Skeletal muscle cell (primary cell): ENCODE results near the gene IDUA.
"Not testable (repeated sequence)": the region's sequence is repeated elsewhere in the genome, so short reads cannot be mapped to it uniquely, and the experiment has no call there.

ENCODE experiments used
- DNase-seq: peaks from one replicate; pipeline ENCODE4 v3.0.0-alpha.2; 2010; ENCODE audit warnings: low read depth
- H3K4me3 ChIP-seq: 2 replicates; pipeline ENCODE4 v1.5.1; 2011; ENCODE audit warnings: low read depth, mild to moderate bottlenecking, control low read depth, low read length, moderate library complexity

The IDUA gene

DNA sequence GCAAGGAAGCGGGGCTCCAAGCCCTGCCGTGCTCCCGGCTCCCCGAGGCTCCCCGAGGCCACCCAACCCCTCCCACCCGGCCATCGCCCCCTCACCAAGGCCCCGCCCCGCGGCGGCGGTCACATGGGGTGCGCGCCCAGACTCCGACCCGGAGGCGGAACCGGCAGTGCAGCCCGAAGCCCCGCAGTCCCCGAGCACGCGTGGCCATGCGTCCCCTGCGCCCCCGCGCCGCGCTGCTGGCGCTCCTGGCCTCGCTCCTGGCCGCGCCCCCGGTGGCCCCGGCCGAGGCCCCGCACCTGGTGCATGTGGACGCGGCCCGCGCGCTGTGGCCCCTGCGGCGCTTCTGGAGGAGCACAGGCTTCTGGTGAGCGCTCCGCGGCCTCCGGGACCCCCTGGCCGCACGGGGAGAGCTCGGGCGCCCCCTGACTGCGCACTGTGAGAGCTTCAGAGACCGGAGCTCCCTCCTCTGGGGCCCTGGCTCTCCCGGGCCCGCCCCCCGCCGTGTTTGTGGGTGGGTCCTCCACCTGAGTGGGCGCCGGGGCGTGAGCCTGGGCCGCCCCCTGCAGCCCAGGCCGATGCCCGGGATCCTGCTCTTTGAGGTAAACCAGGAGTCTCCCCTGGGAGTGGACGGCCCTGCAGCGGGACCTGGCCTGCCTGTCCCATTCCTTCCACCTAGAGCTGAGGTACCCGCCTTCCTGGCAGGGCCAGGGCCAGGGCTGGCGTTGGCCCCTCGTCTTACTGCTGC lies at the start of gene IDUA:
IDUA (plus strand) TSS at position 166 of the 745 bp plus-strand sequence; CDS start at position 207, 41 bp downstream.
- H3K4me3 ChIP-seq: peak within 1 kb of the TSS; percentile 68
- no peak for DNase-seq

GRCh38 chr4:939508-939907 lies 47.3 kb upstream of the IDUA start:
- not testable (repeated sequence) for DNase-seq, H3K4me3 ChIP-seq

DNA sequence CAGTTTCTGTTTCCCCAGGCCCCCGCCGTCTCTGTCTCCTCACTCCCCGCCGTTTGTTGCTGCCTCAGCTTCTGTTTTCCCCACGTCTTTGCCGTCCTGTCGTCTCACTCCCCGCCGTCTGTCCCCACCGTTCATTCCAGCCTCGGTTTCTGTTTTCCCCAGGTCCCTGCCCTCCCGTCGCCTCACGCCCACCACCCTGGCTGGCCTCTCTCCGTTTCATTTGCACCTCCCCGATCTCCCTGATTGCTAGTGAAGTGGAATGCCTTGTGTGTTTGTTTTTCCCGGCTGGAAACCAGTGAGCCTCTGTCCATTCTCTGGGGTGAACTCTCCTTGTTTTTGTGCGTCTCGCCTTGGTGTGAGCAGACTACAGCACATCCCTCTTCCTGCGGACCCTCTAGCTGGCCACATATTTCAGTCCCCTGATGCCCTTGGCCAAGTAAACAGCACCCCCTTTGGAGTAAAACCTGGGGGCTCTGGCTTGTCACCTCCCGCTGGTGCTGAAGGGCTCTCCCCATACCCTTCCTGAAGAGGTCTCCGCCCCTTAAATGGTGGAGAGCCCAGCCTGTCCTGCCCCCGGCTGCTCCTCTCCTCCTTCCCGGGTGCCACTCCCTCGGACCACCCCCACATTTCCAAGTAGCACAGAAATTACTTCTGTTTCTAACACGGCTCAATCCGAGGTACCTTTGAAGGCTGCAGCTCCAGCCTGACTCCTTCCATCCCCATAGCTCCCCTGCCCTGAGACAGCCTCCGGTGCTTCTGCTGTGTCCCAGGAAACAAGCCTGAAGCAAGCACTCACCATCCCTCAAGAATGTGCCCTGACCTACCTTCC lies 41.4 kb upstream of the IDUA start:
- DNase-seq: no peak
- H3K4me3 ChIP-seq: no peak overlapping the region

GRCh38 chr4:946103-946450 lies 40.8 kb upstream of the IDUA start:
- no peak for DNase-seq
- H3K4me3 ChIP-seq: no peak overlapping the region

DNA sequence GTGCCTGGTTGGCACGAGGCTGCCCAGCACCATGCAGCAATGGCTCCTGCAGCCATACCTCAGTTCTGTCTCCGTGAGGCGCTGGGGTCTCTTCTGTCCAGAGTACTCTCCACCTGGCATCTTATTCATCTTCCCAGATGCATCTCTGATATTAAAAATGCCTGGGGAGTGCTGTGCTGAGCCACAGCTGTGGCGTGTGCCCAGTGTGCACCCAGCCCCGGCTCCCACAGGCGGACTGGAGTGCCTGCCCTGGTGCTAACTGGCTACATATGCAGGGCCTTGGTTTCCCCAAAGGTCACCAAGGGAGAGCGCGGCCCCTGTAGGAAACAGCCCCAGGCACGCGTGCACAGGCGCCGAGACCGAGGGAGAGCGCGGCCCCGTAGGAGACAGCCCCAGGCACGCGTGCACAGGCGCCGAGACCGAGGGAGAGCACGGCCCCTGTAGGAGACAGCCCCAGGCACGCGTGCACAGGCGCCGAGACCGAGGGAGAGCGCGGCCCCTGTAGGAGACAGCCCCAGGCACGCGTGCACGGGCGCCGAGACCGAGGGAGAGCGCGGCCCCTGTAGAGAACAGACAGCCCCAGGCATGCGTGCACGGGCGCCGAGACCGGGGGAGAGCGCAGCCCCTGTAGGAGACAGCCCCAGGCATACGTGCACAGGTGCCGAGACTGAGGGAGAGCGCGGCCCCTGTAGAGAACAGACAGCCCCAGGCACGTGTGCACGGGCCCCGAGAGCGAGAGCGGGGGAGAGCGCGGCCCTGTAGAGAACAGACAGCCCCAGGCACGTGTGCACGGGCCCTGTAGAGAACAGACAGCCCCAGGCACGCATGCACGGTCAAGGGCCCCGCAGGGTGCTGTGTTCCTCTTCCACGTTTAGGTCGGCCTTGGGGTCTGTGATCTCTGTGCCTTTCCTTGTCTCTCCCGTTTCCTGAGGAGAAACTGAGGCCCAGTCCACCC lies 40.0 kb upstream of the IDUA start:
- DNase-seq: no peak
- H3K4me3 ChIP-seq: no peak overlapping the region

DNA sequence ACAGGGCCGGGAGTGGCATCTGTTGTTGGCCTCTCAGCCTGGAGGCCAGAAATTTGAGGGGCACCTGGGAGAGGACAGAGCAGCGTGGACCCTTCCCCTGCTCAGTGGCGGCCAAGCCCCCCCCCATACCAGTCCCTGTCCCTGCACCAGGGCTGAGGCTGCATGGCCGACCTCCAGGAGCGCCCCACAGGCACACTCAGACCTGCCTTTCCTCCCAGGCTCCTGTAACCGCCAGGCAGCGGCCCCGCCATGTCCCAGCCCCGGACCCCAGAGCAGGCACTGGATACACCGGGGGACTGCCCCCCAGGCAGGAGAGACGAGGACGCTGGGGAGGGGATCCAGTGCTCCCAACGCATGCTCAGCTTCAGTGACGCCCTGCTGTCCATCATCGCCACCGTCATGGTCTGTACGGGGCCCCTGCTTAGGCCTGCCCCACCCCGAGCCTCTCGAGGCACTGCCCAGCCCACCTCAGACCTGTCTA lies 39.3 kb upstream of the IDUA start:
- no peak overlapping the region for H3K4me3 ChIP-seq

DNA sequence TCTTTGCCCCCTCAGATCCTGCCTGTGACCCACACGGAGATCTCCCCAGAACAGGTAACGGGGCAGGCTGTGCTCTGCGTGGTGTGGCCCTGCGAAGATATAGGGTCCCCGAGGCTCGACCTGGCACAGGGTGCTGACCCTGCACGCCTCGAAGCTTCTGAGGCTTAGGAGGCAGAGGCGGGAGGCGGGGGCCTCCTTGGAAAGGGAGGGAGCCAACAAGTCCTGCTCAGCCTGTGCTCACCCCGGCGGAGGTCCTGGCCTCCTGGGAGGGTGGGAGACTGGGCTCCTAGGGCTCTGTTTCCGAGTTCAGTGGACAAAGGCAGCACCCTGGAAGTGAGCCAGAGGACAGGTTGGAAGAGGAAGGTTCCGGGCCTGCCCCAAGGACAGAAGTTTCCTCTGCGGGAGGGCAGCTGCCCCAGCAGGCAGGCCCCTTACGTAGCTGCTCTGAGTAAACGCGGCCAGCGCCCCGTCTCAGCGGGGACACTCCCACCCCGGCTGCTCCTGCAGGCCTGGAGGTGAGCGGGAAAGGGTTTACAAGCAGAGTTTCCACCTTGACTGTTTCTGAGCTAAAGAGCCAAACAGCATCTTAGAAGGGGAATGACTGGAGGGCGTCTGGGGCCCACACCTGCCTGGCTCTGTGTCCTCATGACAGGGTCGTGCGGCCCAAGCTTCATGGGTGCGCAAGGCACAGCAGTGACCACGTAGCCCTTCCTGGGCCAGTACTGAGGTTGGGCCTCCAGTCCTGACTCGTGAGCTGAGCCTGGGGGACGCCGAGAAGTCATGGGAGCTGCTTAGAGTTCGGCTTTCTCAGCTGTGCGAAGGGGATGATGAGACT lies 38.5 kb upstream of the IDUA start:
- DNase-seq: no peak
- no peak overlapping the region for H3K4me3 ChIP-seq

More for the DNA sequence above, 39.3 kb upstream of the IDUA start:
- no peak for DNase-seq

GRCh38 chr4:948936-949300 lies 37.9 kb upstream of the IDUA start:
- DNase-seq: no peak
- no peak overlapping the region for H3K4me3 ChIP-seq

DNA sequence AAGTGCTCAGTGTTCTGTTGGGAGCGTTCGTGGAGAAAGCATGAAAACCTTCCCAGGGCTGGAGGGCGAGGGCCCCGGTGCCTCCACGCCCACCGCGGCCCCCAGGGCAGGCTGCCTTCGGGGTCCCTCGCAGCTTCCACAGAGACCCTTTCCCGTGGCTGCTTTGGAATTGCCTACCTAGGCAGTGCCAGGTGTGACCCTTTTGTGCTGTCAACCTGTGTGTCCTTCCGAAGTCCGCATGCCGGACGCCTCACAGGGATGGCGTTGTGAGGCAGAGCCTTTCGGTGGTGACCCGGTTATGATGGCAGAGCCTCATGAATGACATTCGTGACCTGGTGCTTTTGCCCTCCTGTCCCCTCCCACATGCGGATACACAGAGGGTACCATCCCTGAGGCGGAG lies 37.2 kb upstream of the IDUA start:
- DNase-seq: no peak
- no peak overlapping the region for H3K4me3 ChIP-seq

DNA sequence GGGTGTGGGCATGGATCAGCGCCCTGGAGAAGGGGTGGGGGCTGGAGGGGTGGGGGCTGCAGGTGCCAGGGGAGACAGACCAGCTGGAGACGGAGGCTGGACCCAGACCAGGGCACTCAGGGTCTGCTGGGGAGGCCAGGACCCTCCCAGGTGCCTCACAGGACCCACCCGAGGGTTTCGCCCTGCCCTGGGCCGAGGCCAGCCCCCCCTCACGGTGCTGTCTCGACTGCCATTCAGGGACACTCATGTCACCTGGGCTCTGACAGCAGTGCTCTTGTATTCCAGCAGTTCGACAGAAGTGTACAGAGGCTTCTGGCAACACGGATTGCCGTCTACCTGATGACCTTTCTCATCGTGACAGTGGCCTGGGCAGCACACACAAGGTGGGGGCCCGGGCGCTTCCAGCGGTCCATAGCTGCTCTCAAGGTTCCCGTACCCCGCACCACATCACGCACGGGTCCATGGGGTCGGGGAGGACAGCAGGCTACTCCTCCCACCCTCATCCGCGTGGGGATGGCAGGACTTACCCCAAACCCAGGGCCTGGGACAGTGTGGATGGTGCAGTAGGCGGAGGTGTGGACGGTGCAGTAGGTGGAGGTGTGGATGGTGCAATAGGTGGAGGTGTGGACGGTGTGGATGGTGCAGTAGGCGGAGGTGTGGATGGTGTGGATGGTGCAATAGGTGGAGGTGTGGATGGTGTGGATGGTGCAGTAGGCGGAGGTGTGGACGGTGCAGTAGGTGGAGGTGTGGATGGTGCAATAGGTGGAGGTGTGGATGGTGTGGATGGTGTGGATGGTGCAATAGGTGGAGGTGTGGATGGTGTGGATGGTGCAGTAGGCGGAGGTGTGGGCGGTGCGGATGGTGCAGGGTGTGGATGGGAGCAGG lies 36.5 kb upstream of the IDUA start:
- no peak overlapping the region for H3K4me3 ChIP-seq
- DNase-seq: no peak

DNA sequence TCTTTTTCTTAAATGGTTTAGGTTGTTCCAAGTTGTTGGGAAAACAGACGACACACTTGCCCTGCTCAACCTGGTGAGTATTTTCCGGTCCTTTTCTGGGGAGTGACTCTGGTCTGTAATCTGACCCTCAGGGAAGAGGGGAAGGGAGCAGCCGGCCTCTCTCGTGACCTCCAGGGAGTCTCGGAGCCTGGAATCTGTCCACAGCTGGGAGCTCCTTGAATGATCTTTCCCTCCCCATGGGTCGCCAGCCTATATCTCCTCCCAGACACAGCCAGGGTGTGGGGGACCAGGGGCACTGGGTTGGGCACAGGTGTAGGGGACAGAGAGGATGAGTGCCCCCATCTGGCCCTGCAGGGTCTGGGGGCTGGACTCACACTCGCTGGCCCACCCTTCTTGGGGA lies 35.7 kb upstream of the IDUA start:
- H3K4me3 ChIP-seq: no peak overlapping the region
- no peak for DNase-seq

DNA sequence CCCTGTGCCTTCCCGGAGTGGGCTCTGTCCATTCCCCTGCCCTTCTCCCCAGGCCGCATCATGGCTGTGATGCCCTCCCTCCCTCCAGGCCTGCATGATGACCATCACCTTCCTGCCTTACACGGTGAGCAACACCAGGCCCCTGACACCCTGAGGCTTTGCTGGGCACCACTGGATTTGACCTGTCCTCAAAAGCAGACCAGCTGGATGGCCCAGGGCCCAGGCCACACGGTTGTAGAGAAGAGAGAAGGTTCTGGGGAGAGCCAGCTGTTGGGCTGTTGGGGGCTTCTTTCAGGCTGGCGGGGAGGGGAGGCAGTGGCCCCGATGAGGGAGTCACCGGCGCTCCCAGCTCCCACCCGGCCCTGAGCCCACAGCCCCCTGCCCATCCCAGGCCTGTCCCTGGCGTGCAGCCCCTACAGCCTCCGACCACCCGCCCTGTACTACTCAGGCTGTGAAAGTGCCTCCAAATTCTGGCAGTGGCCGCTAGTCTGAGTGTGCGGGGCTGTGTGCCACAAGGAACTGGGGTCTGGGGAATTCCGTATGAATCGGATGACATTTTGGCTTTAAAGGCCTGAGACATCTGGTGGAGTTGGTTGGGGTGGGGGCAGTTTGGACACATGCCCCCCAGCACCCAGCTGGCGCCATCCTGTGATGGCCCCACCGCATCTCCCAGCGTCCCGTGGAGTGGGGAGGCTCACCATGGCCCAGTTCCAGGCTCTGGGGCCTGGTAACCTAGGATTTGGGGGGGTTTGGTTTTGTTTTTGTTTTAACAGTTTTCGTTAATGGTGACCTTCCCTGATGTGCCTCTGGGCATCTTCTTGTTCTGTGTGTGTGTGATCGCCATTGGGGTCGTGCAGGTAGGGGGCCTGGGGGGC lies 35.0 kb upstream of the IDUA start:
- DNase-seq: no peak
- H3K4me3 ChIP-seq: no peak overlapping the region

GRCh38 chr4:952881-953573 lies 33.8 kb upstream of the IDUA start:
- no peak for DNase-seq
- H3K4me3 ChIP-seq: no peak overlapping the region

DNA sequence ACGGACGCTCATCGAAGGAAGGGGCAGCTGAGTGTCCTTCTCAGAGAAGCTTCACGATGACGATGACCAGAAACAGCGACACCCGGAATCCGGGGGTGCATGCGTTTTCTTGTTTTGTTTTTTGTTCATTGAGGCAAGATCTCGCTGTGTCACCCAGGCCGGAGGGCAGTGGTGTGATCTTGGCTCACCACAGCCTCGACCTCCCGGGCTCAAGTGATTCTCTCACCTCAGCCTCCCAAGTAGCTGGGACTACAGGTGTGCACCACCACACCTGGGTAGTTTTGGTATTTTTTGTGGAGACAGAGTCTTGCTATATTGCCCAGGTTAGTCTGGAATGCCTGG lies 33.3 kb upstream of the IDUA start:
- DNase-seq: no peak
- no peak overlapping the region for H3K4me3 ChIP-seq

- no peak overlapping the region for H3K4me3 ChIP-seq
Observed at GRCh38 chr4:954211-955020, 32.4 kb upstream of the IDUA start.

More at GRCh38 chr4:954211-955020, 32.4 kb upstream of the IDUA start:
- no peak for DNase-seq
